ENCODE measurements around the gene PSMC6.

DNA sequence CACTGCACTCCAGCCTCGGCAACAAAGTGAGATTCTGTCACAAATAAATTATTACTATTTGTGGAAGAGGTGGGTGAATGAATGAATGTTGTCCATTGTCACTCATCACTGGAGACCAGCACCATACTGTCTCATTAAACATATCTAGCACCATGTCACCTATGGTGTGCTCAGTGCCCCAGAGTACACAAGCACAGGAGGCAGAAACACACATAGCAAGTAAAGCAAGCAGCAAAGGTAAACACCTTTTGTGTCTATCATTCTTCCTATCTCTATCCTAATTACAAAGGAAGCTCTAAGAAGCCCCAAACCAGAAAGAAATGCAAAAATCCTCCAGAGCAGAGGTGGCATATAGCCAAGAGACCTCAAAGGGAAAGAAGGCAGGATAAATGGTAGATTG, 20.8 kb upstream of the PSMC6 start:
- TF ChIP-seq ELF4 (IDR thresholded peaks at IDR 0.05) (no peak), LEF1 (IDR thresholded peaks at IDR 0.05; ENCODE audit: borderline replicate concordance) (no peak), HDGF (IDR thresholded peaks at IDR 0.05; ENCODE audit: borderline replicate concordance) (no peak), SP1 (IDR thresholded peaks at IDR 0.05) (no peak), FOXM1 (IDR thresholded peaks at IDR 0.05; ENCODE audit: borderline replicate concordance) (no peak), NFRKB (IDR thresholded peaks at IDR 0.05) (no peak), CTBP1 (IDR thresholded peaks at IDR 0.05; ENCODE audit: borderline replicate concordance) (no peak), BHLHE40 (IDR thresholded peaks at IDR 0.05; ENCODE audit: borderline replicate concordance) (no peak), FOXK2 (IDR thresholded peaks at IDR 0.05) (no peak), TARDBP (IDR thresholded peaks at IDR 0.05) (no peak), ARNT (IDR thresholded peaks at IDR 0.05) (no peak), SUZ12 (IDR thresholded peaks at IDR 0.05) (no peak)
